ENCODE results near the gene PPP2R5E.

GRCh38 chr14:63517354-63517753 is 25.8 kb downstream of the PPP2R5E start:
- TF ChIP-seq POLR2A (IDR thresholded peaks at IDR 0.05) (no peak), CTCF (IDR thresholded peaks at IDR 0.05) (no peak), EP300 (IDR thresholded peaks at IDR 0.05) (no peak)

All from ovary (tissue), 3 donors.